HG02870 (cell line): ENCODE measurements around the gene SCARB1.
"Not testable (repeated sequence)": the region's sequence is repeated elsewhere in the genome, so short reads cannot be mapped to it uniquely, and the experiment has no call there.

ENCODE experiments used
- ATAC-seq: cut with Tn5 transposase; IDR thresholded peaks from one replicate; pipeline ENCODE4 v1.9.1; 2021; ENCODE audit warnings: mild to moderate bottlenecking, moderate library complexity; ENCODE audit not compliant: unreplicated experiment

The SCARB1 gene, protein sequence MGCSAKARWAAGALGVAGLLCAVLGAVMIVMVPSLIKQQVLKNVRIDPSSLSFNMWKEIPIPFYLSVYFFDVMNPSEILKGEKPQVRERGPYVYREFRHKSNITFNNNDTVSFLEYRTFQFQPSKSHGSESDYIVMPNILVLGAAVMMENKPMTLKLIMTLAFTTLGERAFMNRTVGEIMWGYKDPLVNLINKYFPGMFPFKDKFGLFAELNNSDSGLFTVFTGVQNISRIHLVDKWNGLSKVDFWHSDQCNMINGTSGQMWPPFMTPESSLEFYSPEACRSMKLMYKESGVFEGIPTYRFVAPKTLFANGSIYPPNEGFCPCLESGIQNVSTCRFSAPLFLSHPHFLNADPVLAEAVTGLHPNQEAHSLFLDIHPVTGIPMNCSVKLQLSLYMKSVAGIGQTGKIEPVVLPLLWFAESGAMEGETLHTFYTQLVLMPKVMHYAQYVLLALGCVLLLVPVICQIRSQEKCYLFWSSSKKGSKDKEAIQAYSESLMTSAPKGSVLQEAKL

DNA sequence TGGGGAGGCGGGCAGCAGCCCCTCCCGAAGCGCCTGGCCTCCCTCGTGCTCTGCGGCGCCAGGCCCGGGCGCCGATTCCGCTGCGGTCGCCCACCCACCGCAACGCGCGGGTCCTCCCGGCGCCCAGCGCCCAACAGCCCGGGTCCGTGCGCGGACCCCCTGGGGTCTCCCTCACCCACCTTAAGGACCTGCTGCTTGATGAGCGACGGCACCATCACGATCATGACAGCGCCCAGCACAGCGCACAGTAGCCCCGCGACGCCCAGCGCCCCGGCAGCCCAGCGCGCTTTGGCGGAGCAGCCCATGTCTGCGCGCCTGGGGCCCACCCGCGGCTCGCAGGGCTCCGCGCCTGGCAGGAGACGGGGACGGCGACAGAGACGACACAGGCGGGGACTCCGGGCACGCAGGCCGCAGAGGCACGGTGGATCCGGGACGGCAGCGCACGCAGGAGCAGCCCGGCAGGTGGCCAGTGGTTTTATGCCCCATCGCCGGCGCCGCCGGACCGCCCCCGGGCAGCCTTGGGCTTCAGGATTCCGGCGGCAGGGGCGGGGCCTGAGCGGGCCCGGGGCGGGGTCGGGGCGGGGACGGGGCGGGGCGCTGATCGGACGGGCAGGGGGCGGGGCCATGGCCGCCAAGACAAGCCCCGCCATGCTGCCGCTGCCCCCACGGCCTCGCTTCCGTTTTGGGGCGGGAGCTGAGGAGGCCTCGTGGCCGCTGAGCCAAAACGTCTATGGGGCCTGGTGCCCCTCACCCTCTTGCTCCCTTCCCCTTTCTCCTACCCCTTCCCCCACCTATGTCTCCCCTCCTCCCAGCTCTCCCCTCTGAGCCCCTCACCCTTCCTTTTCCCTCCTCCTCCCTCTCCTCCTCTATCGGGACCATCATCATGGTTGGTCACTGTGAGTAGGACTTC lies at the start of gene SCARB1:
TSS of gene SCARB1 (minus strand) at position 449 of the 910 bp plus-strand sequence. CDS start at position 305, 144 bp downstream.
- peak; percentile 58 for ATAC-seq

DNA sequence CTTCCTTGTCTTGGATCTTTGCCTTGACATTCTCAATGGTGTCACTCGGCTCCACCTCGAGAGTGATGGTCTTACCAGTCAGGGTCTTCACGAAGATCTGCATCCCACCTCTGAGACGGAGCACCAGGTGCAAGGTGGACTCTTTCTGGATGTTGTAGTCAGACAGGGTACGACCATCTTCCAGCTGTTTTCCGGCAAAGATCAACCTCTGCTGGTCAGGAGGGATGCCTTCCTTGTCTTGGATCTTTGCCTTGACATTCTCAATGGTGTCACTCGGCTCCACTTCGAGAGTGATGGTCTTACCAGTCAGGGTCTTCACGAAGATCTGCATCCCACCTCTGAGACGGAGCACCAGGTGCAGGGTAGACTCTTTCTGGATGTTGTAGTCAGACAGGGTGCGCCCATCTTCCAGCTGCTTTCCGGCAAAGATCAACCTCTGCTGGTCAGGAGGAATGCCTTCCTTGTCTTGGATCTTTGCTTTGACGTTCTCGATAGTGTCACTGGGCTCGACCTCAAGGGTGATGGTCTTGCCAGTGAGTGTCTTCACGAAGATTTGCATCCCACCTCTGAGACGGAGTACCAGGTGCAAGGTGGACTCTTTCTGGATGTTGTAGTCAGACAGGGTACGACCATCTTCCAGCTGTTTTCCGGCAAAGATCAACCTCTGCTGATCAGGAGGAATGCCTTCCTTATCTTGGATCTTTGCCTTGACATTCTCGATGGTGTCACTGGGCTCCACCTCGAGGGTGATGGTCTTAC lies 49.0 kb upstream of the SCARB1 start:
- ATAC-seq = not testable (repeated sequence)

DNA sequence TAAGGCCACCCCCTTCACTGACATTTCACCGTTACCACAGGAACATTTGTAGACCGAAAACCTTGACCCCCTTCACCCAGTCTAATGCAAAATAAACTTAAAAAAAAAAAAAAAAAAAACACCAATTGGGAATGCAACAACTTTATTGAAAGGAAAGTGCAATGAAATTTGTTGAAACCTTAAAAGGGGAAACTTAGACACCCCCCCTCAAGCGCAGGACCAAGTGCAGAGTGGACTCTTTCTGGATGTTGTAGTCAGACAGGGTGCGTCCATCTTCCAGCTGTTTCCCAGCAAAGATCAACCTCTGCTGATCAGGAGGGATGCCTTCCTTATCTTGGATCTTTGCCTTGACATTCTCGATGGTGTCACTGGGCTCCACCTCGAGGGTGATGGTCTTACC lies 47.9 kb upstream of the SCARB1 start:
- not testable (repeated sequence) for ATAC-seq

DNA sequence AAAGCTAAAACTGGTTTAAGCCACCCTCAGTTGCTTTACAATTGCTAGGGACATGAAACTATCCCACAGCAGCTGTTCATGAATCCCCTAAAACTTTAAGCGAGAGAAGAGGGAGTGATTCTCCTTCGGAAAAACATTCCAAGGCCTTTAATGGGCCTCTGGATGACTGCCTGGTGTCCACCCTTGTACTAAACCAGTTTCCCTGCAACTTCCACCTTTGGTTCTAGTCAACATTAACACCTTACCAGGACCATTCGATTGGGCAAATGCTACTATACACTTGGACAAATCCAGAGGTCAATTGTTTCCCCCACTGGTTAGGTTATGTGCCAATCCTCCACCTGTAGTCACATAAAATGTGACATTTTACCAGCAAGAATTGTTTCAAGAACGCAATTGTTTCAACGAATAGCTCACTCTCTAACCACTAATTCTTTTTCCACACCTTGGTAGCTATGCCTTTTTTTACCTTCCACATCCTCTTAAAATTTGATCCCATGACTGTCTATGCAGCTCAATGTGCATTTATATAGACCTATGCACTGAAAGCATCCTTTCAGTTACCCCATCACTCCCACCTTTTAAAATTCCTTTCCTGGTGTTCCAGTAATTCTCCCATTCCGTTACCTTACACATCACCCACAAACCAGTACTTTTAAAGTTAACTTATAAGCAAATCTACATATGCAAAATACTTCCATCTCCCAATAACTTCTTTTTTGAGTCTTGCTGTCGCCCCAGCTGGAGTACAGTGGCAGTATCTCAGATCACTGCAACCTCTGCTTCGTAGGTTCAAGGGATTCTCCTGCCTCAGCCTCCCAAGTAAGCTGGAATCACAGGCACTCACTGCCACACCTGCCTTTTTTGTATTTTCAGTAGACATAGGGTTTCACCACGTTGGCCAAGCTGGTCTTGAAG lies 47.2 kb upstream of the SCARB1 start:
- ATAC-seq = no peak

DNA sequence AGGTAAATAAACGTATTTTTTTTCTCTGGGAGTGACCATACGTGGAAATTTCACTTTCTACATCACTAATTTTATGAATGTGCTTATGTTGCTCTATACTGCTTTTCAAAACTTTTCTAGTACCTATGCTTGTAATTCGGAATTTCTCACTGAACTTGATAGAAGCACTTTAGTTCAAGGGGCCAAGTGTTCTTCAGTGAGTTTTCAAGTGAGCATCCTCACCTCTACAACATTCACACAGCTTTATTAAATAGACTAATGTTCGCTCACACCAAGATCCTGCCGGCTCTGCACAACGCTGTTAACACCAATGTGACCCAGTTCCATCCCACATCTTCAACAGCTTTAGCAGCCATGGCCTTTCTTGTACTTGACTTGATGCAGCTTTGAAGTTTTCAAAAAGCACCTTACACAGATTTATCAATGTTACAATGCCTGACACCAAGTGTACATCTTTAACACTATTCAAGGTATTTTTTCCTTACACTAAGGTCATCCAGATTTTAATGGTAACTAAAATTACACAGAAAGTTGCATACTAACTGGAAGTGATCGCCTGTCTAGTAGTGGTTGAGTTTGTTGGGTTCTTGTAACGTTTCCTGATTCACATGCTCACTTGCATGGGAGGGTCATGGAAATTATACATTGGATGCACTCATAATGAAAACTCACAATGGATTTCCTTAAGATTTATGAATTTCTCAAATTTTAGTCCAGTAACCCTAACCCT lies 46.3 kb upstream of the SCARB1 start:
- no peak for ATAC-seq

DNA sequence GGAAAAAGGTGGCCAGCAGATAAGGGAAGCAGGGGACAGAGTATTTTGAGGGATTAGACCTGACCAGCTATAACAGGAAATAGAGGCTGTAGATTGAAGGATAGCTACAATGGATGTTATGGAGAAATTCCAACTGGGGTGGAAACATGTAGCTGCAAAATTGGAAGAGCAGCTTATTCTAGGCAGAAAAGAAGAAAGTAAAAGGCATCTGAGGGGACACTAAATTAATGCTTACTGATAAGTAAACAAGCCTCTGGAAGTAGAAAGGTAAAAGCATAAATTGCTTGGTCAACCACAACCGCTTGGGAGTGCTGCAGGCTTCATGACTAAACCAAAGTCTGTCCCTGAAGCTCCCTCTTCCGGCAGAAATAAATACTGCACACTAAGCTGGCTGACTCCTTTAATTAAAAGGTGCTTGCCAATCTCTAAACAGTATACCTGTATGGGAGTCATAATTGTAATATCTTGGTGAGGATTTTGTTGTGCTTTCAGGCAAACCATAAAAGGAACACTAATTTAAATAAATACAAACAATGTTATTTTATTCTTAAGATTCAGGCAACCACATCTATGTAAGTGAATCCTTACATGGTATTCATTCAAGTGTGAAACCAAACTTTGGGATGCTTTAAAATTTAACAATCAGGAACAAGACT lies 43.1 kb upstream of the SCARB1 start:
- ATAC-seq = peak; percentile 50

DNA sequence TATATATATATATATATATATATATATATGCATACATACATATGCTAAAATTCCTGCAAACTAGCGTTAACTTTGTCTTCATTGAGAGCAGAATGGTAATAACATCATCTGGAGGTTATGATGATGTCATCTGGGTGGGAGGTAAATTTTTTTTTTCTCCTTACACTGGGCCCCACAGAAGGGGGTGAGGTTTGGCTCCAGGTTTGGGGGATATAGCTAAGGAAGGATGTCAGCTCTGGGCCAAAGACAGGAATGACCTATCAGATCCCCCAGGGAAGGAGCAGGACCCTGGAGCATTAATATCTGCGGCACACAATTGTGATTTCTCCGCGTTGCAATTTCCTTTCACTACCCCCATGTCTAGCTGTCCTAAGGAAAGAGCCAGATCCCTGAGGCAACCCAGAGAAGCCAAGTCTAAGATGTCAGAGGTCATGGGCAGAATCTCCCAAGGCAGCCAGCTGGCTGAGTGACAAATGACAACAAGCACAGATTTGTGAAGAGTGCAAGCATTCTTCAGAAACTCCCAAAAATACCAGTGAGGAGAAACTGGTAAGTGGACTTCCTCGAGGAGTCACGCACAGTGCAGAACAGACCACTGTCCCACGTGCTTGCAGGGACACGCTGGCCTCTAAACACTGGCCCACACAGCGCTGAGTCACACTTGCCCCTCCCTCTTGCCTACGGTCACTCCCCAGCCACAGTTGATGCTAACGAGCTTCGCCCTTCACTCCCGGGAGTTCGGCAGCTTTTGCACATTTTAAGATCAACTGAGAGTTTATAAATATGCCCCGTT lies 40.8 kb upstream of the SCARB1 start:
- ATAC-seq = no peak

DNA sequence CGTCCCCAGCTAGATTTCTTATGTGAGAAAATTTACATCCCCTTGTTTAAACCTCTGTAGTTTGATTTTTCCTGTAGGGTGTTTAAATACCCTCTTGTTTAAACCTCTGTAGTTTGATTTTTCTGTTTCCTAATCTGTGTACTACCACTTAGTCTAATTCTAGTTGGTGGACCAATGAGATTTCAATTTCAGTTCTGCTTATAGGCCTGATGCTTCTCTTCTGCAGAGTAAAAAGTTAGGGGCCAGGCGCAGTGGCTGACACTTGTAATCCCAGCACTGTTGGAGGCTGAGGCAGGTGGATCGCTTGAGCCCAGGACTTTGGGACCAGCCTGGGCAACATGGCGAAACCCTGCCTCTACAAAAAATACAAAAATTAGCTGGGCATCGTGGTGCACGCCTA lies 39.3 kb upstream of the SCARB1 start:
- ATAC-seq = peak; percentile 43

DNA sequence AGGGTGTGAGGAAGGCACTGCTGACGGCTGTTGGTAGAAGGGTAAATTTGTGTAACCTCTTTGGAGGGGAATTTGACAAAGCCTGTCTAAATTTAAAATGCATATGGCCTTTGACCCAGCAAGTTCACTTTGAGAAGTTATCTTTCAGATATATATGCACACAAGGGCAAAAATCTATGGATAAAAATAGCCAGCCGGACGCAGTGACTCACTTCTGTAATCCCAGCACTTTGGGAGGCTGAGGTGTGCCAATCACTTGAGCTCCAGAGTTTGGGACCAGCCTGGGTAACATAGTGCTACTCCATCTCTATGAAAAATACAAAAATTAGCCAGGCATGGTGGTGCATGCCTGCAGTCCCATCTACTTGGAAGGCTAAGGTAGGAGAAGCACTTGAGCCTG lies 37.3 kb upstream of the SCARB1 start:
- no peak for ATAC-seq

DNA sequence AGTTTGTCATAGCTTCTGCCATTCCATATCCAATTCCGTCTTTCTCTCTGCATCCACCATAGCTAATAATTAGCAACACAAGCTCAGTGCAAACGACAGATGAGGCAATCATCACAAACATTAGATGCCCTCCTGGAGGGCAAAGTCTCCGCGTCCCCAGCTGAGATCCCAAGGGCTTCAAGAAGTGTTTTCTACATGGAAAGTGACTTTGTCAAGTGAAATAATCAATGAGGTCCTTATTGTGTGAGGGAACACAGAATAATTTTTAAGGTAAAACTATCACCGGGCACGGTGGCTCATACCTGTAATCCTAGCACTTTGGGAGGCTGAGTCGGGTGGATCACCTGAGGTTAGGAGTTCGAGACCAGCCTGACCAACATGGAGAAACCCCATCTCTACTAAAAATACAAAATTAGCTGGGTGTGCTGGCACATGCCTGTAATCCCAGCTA lies 36.7 kb upstream of the SCARB1 start:
- not testable (repeated sequence) for ATAC-seq

DNA sequence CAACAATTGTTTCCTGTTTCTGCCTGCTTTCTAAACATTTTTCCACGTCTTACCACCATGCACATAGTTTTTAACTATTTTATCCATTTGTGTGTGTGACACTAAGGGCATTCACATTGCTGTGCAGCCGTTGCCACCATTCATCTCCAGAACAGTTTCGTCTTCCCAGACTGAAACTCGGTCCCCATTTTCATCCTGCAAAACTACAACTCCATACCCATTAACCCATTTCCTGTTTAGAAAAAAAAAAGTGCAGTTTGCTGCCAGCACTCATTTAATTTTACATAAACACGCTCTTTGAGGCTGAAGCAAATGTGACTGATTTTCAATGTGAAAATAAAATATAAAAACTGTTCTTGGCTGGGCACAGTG lies 35.2 kb upstream of the SCARB1 start:
- no peak for ATAC-seq

DNA sequence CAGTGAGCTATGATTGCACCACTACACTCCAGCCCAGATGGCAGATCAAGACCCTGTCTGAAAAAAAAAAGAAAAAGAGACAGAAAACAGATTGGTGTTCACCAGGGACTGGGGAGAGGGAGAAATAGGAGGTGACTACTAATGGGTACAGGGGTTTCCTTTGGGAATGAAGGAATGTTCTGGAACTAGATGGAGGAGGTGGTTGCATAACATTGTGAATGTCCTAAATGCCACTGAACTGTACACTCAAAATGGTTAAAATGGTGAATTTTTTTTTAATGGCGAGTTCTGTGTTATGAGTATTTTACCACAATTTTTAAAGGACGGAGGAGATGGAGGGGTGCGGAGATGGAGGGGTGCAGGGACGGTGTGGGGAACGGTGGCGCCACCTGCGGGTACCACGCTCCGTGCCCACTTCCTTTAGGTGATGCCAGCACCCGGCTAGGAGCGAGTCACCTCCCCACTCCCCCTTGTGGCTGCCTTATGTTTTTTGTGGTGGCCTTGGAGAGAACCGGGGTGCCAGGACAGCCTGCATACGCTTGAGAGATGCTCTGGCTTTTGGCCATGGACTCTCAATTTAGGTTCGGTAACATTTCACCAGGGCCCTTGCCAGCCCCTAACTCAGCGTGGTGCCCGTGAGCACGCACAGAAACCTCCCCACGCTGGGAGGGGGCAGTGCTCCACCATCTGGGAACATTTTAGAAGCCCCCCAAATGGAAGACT lies 34.7 kb upstream of the SCARB1 start:
- ATAC-seq = no peak

DNA sequence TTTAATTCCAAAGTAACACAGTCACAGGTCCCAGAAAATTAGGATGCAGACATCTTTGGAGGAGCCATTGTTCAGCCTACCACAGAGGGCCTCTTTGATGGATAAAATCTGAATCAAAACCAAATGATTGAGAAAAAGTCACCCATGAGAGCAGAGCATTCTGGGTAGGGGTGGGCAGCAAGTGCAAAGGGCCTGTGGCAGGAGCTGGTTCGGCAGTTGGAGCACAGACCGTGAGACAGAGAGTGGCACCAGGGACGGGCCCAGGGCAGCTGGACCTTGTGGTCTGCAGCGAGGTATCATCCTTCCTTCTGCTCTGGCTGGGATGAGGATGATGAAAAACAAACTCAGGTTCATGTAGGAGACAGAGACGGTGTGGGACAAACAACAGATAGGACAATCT lies 32.8 kb upstream of the SCARB1 start:
- no peak for ATAC-seq

DNA sequence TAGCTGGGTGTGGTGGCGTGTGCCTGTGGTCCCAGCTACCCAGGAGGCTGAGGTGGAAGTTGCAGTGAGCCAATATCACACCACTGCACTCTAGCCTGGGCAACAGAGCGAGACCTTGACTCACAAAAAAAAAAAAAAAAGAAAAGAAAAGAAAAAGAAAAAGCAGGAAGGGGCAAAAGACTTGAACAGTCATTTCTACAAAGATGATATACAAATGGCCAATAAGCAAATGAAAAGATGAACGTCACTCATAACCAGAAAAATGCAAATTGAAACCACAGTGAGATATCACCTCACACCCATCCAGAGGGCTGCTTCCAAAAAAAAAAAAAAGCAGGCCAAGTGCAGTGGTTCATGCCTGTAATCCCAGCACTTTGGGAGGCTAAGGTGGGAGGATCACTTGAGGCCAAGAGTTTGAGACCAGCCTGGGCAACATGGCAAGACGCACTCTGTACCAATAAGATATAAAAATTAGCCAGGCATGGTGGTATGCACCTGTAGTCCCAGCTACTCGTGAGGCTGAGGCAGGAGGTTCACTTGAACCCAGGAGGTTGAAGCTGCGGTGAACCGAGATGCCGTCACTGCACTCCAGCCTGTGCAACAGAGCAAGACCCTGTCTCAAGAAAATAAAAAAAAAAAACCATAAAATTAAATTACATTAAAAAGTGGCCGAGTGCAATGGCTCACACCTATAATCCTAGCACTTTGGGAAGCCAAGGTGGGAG lies 30.3 kb upstream of the SCARB1 start:
- ATAC-seq = peak; percentile 62

DNA sequence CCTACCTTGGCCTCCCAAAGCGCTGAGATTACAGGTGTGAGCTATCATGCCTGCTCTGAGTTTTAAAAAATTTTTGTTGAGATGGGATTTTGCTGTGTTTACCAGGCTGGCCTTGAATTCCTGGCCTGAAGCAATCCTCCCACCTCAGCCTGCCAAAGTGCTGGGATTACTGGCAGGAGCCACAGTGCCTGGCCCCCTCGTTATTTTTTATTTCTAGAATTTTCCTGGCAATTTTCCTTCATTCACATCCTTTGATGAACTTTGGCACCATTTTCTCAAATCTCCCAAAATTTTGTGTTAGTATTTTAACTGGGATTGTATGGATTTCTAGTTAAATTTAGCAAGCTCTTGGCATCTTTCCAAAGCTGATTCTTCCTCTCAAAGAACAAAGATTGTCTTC lies 24.6 kb upstream of the SCARB1 start:
- ATAC-seq = no peak

DNA sequence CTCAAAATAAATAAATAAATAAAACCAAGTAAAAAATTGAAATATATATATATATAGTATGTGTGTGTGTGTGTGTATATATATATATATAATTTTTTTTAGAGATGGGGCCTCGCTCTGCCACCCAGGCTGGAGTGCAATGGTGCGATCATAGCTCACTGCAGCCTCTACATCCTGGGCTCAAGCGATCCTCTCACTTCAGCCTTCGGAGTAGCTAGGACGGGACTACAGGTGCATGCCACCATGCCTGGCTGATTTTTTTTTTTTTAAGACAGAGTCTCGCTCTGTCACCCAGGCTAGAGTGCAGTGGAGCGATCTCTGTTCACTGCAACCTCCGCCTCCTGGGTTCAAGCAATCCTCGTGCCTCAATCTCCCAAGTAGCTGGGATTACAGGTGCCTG lies 24.1 kb upstream of the SCARB1 start:
- not testable (repeated sequence) for ATAC-seq
